SK-N-MC (cell line): Measurements from ENCODE around the gene HRH1.

ENCODE experiments used
- EZH2 ChIP-seq: fragments of 200-600 bp; sonication (generic); IDR thresholded peaks from one replicate; pipeline ENCODE4 v1.6.1; 2017; ENCODE audit warnings: antibody characterized with exemption
- POLR2AphosphoS5 ChIP-seq: IDR thresholded peaks from 2 replicates; pipeline ENCODE4 v1.6.1; 2012; ENCODE audit warnings: mild to moderate bottlenecking, low read depth, low read length, borderline replicate concordance

GRCh38 chr3:11140030-11140712 lies 14.1 kb upstream of the HRH1 start:
- TF ChIP-seq EZH2 (no peak), POLR2AphosphoS5 (no peak)
